GM12891 (cell line): Measurements from ENCODE around the gene GLIPR1L2.

Experiments used
- POLR2A ChIP-seq: IDR thresholded peaks from 2 replicates; pipeline ENCODE4 v1.6.1; 2011; ENCODE audit warnings: low read depth, low read length, control low read depth
- POLR2AphosphoS5 ChIP-seq: IDR thresholded peaks from 2 replicates; pipeline ENCODE4 v1.6.1; 2011; ENCODE audit warnings: low read depth, low read length, control low read depth
- POU2F2 ChIP-seq: IDR thresholded peaks from 2 replicates; pipeline ENCODE4 v1.6.1; 2011; ENCODE audit warnings: low read depth, mild to moderate bottlenecking, control low read depth, low read length, moderate library complexity
- TAF1 ChIP-seq: IDR thresholded peaks from 2 replicates; pipeline ENCODE4 v1.6.1; 2011; ENCODE audit warnings: low read depth, low read length, control low read depth

GRCh38 chr12:75409830-75410229, 18.9 kb downstream of the GLIPR1L2 start:
- TF ChIP-seq TAF1 = no peak
- no peak for TF ChIP-seq POLR2AphosphoS5
- TF ChIP-seq POLR2A = no peak
- no peak for TF ChIP-seq POU2F2
